ENCODE data around the gene CDC27.
"Not testable (repeated sequence)": the region's sequence is repeated elsewhere in the genome, so short reads cannot be mapped to it uniquely, and the experiment has no call there.

CDC27 gene

DNA sequence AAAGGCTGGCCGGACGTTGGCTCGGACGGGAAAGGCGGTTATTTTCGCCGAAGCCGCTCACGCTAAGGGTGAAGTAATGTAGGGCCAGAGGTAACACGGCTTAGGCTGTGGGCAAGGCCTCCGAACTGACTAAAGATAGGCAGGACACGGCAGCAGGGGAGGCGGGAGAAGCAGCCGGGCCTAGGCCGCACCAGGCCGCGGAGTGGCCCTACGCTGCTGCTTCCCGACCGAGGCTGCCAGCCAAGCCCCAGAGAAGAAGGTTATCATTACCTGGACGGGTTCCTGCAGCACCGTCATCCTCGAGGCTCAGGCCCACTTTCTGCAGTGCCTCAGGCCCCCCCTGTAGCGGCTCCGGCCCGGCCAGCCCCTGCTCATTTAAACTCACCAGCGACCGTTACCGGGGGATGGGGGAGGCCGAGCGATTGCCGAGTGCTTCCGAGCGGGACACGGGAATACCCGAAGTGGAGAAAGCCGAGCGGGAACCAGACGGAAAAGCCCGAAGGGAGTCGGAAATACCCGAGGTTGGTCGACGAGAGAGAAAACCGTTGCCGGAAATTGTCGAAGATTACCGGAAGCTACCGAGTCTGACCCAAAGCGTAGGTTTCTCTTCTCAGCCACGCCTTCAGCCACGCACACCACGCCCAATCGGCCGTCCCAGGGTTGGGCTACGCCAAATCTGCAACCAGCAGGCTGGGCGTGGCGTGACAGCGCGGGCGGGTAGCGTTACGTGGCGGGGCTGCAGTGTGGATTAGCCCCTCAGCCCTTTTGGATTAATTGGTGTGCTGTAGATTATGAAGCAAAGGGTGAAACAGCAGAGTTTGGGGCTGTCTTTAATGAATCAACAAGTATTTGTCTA is at the start of gene CDC27:
Gene CDC27, minus strand, starts transcription at position 420 of the 856 bp plus-strand sequence. Its CDS starts 123 bp downstream, at position 297.
- peak; percentile 100 for DNase-seq

DNA sequence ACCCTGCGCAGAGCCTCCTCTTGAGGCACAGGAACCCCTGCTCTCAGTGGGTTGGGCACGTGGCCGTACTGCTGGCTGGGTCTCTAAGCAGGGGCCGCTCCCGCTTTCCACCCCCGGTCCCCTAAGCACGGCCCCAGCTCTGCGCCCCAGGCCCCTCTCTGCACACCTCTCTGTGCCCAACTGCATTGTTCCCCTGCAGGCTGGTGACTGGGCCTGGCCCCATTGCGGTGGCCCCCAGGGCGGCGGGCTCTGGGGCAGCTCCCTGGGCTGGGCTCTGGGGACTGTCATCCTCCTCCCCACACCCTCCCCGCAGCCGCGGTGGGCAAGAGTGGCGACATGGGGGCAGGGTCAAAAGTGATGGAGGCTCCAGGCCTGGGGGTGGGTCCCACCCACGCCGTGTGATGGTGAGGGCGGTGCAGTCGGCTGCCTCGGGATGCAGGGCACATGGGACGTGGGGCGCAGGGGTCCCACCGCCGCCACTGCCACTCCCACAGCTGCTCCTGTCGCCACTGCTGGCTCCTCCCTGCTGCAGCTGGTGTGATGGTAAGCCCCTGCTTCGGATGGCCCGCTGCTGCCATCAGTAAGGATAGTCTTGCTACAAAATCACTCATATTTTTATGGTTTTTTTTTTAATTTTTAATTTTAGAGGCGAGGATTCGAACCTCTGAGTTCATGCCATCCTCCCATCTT is 49.4 kb upstream of the CDC27 start:
- no peak for DNase-seq

GRCh38 chr17:47237841-47238240 is 48.7 kb upstream of the CDC27 start:
- no peak for DNase-seq

DNA sequence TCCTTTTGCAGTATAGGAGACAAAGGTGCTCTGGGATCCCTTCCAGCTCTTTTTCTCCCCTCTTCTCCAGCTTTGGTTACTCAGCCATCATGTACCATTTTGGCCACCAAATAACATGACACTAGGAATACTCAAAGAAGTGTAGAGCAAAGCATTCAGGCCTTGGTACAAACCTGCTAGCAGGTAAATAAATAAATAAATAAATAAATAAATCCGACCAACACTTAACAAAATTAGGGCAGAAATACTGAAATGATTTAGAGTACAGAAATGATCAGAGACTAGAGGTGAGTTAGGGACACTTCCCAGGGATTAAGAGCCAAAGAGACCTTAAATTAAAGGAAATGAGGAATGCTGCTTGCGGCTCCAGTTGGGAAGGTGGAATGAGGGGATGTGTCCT is 46.8 kb upstream of the CDC27 start:
- DNase-seq, result no peak

DNA sequence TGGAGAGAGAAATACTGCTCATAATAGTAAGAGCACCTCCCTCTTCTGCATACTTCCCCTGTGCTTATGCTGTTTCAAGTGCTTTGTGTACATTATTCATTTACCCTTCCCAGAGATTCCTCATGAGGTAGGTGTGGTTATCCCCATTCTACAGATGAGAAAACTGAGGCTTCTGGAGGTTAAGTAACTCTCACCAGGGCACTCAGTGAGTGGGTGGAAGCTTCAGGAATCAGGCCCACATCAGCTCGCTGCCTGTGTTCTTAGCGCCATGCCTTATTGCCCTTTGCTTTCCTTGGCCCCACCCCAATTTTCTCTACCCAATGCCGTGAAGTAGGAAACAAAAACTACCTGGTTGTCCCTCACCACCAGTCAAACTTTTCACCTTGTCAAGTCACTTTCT is 46.4 kb upstream of the CDC27 start:
- no peak for DNase-seq

- no peak for DNase-seq
Observed at GRCh38 chr17:47232465-47232864, 43.4 kb upstream of the CDC27 start.

GRCh38 chr17:47231866-47232265 is 42.8 kb upstream of the CDC27 start:
- no peak for DNase-seq

DNA sequence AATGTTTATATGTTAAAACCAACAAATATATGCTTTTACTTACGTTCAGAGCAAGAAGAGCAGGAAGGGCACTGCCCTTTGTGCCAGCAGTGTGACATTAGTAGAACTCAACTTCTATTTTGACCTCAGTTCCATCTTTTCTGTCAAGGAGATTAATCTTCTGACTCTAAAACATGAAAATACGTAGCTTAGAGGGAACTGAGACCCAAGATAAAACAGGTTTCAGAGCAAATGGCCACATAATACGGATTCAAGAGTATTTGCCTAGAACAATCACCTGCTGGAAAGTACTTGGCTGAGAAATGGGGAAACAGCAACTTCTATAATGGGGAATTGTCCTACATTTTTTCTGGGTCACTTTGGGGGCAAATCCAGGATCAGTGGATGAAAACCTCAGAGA is 42.2 kb upstream of the CDC27 start:
- DNase-seq, result no peak

GRCh38 chr17:47230864-47231263 is 41.8 kb upstream of the CDC27 start:
- DNase-seq, result no peak

DNA sequence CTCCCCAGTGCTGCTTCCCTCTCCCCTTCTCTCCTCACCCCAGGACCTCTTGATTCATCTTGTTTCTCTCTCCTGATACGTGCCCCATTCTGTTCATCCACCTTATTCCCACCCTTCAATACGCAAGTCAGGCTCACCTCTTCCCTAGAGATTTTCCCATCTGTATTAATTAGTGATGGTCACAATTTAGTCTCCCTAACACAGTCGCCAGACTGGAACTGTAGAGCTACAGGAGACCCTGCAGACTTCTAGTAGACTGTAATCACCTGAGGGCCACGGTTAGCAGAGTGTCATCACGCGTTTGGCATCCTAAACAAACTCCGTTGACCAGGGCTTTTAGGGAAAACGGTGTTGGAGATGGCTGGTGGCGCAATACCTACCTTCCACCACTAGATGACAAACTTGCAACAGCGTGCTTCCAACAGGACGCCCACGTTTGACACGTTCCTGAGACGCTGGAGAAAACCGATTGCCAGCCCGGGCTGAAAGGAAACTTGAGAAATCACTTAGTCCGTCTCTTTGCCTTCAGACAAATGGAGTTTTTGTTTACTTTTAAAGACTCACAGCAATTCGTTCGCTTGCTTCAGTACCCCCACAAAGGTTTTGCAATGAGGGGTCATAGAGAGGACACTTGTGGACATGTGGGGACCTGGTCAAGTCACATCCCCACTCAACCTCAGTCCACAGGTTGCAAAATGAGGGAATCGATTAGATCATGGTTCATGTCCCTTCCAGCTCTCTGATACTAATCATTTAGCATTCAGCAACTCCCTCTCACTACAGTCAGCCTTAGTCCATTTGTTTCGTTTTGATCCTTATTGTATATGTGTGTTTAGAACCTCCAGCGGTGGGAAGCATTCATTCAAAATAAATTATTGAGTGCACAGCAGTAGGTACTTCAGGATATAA is 40.7 kb upstream of the CDC27 start:
- DNase-seq, result peak; percentile 78 to 83

GRCh38 chr17:47227862-47228261 is 38.8 kb upstream of the CDC27 start:
- DNase-seq, result no peak

DNA sequence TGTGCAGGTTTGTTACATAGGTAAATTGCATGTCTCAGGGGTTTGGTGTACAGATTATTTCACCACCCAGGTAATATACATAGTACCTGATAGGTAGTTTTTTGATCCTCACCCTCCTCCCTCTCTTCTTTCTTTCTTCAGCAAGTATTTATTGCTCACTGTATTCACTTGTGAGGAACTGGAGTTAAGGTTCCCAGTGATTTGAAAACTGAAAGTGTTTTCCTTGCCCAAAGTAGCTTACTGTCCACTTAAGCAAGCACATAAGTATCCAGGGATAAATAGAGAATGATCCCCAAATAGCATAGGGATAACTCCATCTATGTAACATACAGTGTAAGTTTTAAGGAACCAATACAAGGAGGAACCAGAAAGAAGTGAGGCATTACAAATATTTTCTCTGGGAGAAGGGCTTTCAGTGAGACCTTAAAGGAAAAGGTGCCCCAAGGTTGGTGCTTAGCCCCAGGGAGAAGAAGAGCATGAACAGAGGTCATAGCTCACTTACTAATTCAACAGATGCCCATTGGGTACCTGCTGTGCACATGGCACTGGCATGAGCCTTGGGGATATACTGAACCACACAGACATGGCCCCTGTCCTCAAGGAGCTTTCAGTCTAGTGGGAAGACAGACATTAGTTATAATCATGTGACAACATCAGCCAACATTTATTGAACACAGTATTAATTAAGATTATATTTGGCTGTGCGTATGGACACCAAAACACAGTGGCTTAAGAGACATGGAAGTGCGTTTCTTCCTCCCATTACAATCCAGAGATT is 37.0 kb upstream of the CDC27 start:
- DNase-seq, result no peak

GRCh38 chr17:47225436-47225858 is 36.4 kb upstream of the CDC27 start:
- no peak for DNase-seq

DNA sequence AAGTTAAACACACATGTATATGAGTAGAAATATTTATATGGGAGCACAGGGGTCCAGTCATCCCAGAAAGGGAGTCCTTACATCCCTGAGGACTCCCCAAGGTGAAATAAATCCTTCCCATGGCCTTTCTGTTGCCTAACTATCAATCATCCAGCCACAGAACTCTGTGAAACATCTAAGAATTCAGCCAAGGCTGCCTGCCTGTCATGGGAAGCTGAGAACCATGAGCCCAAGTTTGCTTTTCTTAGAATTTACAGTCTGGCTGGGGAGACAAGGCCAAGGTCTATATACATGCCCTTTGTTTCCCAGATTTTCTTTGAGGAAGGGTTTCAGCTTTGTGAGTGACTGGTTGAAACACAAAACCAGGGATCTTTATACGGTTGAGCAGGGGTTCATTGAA is 35.9 kb upstream of the CDC27 start:
- DNase-seq, result no peak

DNA sequence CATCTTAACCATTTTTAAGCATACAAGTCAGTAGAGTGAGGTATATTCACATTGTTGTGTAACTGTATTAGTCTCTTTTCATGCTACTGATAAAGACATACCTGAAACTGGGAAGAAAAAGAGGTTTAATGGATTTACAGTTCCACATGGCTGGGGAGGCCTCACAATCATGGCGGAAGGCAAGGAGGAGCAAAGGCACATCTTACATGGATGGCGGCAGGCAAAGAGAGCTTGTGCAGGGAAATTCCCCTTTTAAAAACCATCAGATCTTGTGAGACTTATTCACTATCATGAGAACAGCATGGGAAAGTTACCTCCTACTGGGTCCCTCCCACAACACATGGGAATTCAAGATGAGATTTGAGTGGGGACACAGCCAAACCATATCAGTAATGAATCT is 35.0 kb upstream of the CDC27 start:
- not testable (repeated sequence) for DNase-seq

DNA sequence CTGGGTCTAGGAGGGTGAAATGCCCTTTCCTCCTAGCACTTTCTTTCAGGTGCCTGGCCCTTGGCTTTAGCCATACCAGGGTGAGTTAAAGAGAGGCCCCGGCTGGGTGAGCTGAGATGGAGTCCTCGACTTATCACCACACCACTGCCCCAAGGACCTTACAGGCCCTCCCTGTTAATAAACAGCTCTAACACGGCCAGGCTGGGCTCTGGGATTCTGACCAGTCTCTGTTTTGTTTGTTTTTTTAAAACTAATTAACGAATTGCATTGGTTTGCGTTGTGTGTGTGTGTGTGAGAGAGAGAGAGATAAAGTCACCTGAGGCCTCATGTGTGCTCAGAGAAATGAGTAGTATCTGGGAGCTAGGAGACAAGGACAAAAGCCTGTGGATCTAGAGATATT is 34.4 kb upstream of the CDC27 start:
- DNase-seq, result no peak

- no peak for DNase-seq
Observed at GRCh38 chr17:47223007-47223406, 33.9 kb upstream of the CDC27 start.

GRCh38 chr17:47222047-47222446 is 33.0 kb upstream of the CDC27 start:
- no peak for DNase-seq

DNA sequence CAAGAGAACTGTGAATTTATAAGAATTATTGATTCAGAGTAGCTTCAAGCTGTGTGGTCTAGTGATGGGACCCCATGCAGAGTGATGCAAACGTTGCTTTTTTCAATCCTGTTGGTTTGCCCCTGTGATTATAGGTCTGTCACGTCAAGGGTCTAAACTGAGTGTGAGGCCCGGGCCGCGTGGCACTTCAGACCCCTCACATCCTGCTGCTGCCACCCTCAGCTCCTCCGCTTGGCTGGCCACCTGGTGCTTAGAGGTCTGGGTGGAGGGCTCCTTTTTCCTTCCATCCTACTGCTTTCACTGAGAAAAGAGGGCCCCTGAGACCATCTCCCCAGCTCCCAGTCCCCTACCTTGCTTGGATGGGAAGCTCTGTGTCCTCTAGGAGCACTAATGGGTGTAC is 32.1 kb upstream of the CDC27 start:
- no peak for DNase-seq

DNA sequence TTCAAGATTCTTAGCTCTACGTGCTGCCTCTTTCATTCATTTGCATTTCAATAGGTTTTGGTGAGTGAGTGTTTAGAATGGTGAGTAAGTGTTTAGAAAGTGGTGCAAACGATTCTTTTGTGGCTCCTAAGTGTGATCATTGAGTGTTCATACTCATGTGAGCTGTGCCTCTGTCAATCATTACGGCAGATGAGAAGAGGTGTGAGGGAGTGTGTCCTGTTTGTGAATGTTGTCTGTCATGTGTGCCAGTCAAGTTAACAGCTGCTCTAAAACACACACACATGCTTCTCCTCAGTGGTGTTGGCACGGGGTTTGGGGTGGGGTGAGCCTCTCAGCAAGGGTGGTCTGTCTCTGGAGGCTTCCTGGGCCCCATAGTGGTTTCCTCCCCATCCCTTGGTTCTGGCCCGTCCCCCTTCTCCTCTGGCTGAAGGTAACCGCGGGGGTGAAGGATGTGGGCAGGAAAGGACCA is 31.5 kb upstream of the CDC27 start:
- DNase-seq, result peak in 1 of 2 experiments; percentile 31

- no peak for DNase-seq
Observed at GRCh38 chr17:47219621-47220475, 30.8 kb upstream of the CDC27 start.

All from activated T-cell treated with anti-CD3 and anti-CD28 coated beads, Interleukin-2, amount 50 U/mL, for 48 hours (primary cell).